HG03378 (cell line): Measurements from ENCODE around the gene SFSWAP.
"Not testable (repeated sequence)": the region's sequence is repeated elsewhere in the genome, so short reads cannot be mapped to it uniquely, and the experiment has no call there.

ENCODE experiments used
- ATAC-seq: cut with Tn5 transposase; IDR thresholded peaks from one replicate; pipeline ENCODE4 v1.9.1; 2021; ENCODE audit warnings: mild to moderate bottlenecking, moderate library complexity; ENCODE audit not compliant: unreplicated experiment

The SFSWAP gene

GRCh38 chr12:131701705-131702572 lies 9.0 kb upstream of the SFSWAP start:
- no peak for ATAC-seq

DNA sequence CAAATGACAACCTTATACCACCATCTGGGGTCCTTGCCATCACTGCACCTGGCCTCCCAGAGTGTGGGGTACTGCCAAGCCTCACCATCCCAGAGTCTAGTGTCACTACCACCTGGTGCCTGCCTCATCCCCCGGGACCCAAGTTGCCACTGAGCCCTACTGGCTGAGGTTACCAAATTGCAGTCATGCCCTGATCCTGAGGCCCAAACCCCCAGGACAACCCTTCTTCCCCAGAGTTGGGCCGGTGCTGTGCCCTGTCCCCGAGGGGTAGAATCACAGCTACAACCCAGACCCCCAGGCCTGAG lies 8.4 kb upstream of the SFSWAP start:
- ATAC-seq, result no peak

DNA sequence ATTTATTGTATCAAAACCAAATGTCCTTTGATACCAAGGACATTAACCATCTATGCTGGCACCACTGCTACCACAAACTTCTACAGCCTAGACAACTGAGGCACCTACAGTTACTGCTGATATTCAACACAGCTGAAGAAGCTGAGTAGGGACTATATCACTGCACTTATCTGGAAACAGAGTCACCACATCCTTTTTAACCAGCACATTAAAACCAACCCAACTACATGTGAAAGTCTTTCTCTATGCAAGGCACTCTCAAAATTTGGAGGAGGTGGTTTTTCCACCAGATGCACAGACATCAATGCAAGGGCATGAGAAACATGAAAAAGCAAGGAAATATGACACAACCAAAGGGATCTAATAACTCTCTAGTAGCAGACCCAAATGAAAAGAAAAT lies 7.7 kb upstream of the SFSWAP start:
- ATAC-seq, result no peak

- no peak for ATAC-seq
These were observed 6.4 kb upstream of the SFSWAP start for GRCh38 chr12:131704509-131704908.

DNA sequence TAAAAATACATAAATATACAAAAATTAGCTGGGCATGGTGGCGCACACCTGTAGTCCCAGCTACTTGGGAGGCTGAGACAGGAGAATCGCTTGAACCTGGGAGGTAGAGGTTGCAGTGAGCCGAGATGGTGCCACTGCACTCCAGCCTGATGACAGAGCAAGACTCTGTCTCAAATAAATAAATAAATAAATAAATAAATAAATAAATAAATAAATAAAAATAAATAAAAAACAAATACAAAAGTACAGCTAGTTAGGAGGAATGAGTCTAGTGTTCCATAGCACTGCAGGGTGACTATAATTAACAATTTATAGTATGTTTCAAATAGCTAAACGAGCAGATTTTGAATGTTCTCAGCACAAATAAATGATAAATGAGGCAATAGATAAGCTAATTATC lies 4.2 kb upstream of the SFSWAP start:
- not testable (repeated sequence) for ATAC-seq

DNA sequence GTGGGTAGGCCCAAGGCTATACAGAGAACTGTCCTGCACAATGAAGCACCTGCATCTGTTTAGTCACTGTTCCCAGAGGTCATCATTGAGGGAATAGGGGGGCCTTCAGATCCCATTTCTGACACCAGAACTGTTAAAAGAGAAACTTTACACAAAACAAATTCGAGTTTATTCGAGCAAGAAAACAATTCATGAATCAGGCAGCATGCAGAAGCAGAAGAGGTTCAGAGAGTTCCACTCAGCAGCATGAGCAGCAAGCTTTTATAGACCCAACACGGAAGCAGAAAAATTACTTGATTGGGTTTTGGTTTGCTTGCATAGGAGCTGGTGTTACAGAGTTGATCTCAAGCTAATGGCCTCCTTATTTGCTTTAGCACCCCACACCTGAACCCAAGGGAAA lies 1.7 kb upstream of the SFSWAP start:
- ATAC-seq, result no peak

GRCh38 chr12:131711551-131712205 lies 788 bp downstream of the SFSWAP start:
- no peak for ATAC-seq

DNA sequence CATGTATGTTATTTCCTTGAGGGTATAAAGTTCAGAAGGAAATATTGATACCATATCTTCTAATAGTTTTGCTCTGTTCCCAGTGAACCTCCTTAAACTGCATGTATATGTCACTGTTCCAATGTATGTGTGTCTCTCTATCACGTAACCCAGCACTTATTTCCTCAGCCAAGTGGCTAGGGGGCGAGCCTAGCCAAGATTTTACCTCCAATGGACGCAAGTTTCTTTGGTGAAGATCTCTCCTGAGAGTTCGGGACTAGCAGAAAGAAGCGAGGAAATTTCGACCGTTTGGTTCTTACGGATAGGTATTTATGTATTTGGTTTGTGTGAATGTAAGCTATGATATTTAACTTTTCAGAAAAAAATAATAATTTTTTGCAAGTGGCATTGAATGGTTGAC lies 2.5 kb downstream of the SFSWAP start:
- no peak for ATAC-seq

- ATAC-seq, result no peak
These were observed 3.9 kb downstream of the SFSWAP start for GRCh38 chr12:131714759-131715158.

DNA sequence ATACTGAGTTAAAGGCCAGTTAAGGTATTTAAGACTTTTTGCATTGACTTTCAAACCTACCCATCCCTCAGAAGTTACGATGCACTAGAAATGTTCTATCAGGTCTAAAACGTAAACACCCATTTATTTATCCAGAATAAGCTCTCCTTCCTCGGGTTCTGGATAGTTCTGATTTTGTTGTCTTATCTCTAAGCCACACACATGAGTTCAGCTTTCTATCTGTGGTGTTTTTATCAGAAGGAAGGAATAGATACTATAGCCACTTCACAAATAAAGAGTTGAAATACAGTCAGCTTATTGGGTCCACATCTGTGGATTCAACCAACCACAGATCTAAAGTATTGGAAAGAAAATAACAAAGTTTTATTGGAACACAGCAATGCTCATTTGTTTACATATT lies 5.4 kb downstream of the SFSWAP start:
- ATAC-seq, result no peak

DNA sequence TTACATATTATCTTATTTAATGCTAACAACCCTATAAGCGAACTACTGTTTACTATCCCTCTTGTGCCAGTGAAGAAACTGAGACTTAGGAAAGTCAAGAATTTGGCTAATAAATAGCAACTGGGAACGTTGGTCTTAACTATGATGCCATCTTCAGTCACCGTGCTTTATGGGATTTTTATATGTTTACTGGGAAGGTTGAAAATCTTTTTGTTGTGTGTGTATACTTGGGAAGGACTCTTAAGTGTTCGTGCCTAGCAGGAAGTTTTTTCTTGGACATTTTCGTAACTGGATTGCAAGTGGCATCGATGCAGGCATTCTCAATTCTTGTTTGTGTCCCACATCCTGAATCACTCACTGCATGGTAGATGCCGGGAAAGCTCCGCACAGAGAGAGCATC lies 9.4 kb downstream of the SFSWAP start:
- ATAC-seq, result no peak

GRCh38 chr12:131720921-131721320 lies 10.0 kb downstream of the SFSWAP start:
- ATAC-seq, result no peak

DNA sequence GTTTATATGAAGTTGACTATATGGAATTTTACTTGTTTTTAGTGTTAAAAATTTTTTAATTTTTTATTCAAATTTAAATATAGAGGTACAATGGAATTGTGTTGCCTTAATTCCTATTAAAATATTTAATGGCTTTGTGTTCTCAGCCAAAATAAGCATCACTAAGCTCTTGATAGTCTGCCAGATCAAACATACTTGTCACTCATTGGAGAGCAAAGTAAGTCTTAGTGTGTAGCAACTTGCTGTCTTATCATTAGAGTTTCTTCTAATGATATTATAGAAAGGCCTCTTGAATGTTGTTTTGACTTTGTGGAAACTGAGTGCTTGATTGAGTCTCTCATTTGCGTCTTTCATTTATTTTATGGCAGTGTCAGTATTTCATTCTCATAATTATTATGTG lies 10.7 kb downstream of the SFSWAP start:
- ATAC-seq, result no peak

- no peak for ATAC-seq
These were observed 12.6 kb downstream of the SFSWAP start for GRCh38 chr12:131723532-131723931.

- no peak for ATAC-seq
These were observed 13.6 kb downstream of the SFSWAP start for GRCh38 chr12:131724534-131724933.

- no peak for ATAC-seq
These were observed 14.6 kb downstream of the SFSWAP start for GRCh38 chr12:131725503-131725902.

GRCh38 chr12:131728720-131729119 lies 17.8 kb downstream of the SFSWAP start:
- ATAC-seq, result no peak

- ATAC-seq, result no peak
These were observed 18.5 kb downstream of the SFSWAP start for GRCh38 chr12:131729254-131729955.

- no peak for ATAC-seq
These were observed 22.2 kb downstream of the SFSWAP start for GRCh38 chr12:131732996-131733615.

- no peak for ATAC-seq
These were observed 23.0 kb downstream of the SFSWAP start for GRCh38 chr12:131733874-131734273.

DNA sequence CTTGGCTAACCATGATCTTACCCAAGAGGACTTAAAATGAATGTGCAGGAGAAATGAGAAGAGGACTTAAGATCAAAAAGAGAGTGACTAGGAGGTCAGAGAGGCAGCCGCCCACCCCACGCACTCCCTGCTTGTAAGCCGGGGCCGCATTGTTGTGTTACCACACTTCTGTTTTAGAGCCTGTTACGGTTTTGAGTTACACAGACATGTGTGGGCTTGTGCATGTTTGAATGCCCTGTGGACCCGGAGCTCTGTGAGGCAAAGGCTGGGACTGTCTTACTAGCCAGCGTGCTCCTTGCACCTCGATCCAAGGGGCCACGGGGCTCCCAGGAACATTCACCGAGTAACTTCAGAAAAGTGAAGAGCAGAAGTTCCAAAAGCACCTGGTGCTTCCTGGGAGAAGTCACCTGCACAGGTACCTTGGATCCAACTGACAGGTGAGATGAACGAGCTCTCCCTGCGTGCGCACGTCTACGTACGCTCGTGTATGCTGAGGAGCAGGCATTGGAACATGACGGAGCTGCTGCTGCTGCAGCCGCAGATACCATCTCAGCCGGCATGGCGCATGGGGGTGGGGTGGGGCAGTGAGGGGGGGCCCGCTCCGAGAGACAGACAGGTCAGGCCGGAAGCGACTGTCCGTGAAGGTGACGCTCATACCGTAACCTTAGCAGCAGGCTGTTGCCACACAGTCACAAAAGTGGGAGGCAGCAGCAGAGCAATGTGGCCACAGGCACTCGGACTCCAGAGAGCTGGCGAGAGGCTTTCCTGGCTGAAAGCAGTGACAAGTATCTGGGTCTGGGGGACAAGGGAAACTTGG lies 23.7 kb downstream of the SFSWAP start:
- no peak for ATAC-seq
